OCI-LY7 (cell line): ENCODE data around the gene HINT2. TPM values are rescaled to one million over a fixed set of nuclear protein-coding genes. Genes with fewer than 3 reads are reported as not detected.

Experiments used
- BruUV-seq: library from RNA; stranded (reverse); fragments of 400-500 nt; replicated peaks from 2 replicates; lab custom pipeline; 2021; lab: Mats Ljungman, UMichigan
- CTCF ChIA-PET: fragments of 300-600 bp; sonication (Branson Sonifier 250); formaldehyde crosslinking; loops from one replicate; lab custom pipeline; 2022; ENCODE audit warnings: antibody characterized with exemption; ENCODE audit not compliant: unreplicated experiment; lab: Charles Lee
- POLR2A ChIA-PET: fragments of 300-600 bp; sonication (Branson Sonifier 250); formaldehyde crosslinking; loops from one replicate; lab custom pipeline; 2022; ENCODE audit warnings: antibody characterized with exemption; lab: Charles Lee
- DNase-seq: peaks from one replicate; pipeline ENCODE4 v3.0.0-alpha.2; 2015; ENCODE audit warnings: low spot score
- H2AFZ ChIP-seq: fragments of 200-600 bp; sonication (generic), shearing (Covaris generic); 2 replicates; pipeline ENCODE4 v1.6.1; 2014; ENCODE audit warnings: mild to moderate bottlenecking, antibody characterized with exemption, low read length, moderate library complexity
- H3K27ac ChIP-seq: fragments of 200-600 bp; sonication (generic); 2 replicates; pipeline ENCODE4 v1.5.1; 2014; ENCODE audit warnings: mixed run types, low read depth, mild to moderate bottlenecking, moderate library complexity, low read length, inconsistent platforms; ENCODE audit not compliant: poor library complexity, severe bottlenecking
- H3K36me3 ChIP-seq: fragments of 200-600 bp; sonication (generic); 2 replicates; pipeline ENCODE4 v1.6.1; 2014; ENCODE audit warnings: mild to moderate bottlenecking, antibody characterized with exemption, low read length, moderate library complexity, mixed read lengths; ENCODE audit not compliant: insufficient read depth
- H3K4me1 ChIP-seq: fragments of 200-600 bp; sonication (generic); 2 replicates; pipeline ENCODE4 v1.5.1; 2014; ENCODE audit warnings: mild to moderate bottlenecking, low read length; ENCODE audit not compliant: insufficient read depth, poor library complexity, severe bottlenecking
- H3K4me2 ChIP-seq: fragments of 200-600 bp; sonication (generic); 2 replicates; pipeline ENCODE4 v1.6.1; 2014; ENCODE audit warnings: mild to moderate bottlenecking, low read length
- H3K4me3 ChIP-seq: fragments of 200-600 bp; sonication (generic); 2 replicates; pipeline ENCODE4 v1.5.1; 2014; ENCODE audit warnings: mild to moderate bottlenecking, low read depth, low read length; ENCODE audit not compliant: poor library complexity, severe bottlenecking
- H3K79me2 ChIP-seq: fragments of 200-600 bp; sonication (generic); 2 replicates; pipeline ENCODE4 v1.6.1; 2016; ENCODE audit warnings: low read depth, mild to moderate bottlenecking, low read length, moderate library complexity, mixed read lengths; ENCODE audit not compliant: insufficient read depth
- H3K9me2 ChIP-seq: fragments of 200-600 bp; sonication (generic); 2 replicates; pipeline ENCODE4 v1.6.1; 2016; ENCODE audit warnings: mild to moderate bottlenecking, low read length, mixed read lengths; ENCODE audit not compliant: insufficient read depth
- H3K9me3 ChIP-seq: fragments of 200-600 bp; sonication (generic); 2 replicates; pipeline ENCODE4 v1.6.1; 2014; ENCODE audit warnings: mild to moderate bottlenecking, mixed run types, low read length, mixed read lengths
- H4K20me1 ChIP-seq: fragments of 200-600 bp; sonication (generic); 2 replicates; pipeline ENCODE4 v1.6.1; 2014; ENCODE audit warnings: mild to moderate bottlenecking, antibody characterized with exemption, low read length, moderate library complexity, mixed read lengths; ENCODE audit not compliant: insufficient read depth
- EZH2phosphoT487 ChIP-seq: fragments of 200-600 bp; sonication (generic); IDR thresholded peaks from 2 replicates; pipeline ENCODE4 v1.6.1; 2018; ENCODE audit warnings: low read depth, borderline replicate concordance, mild to moderate bottlenecking, mixed run types, antibody characterized with exemption, low read length, moderate library complexity, mixed read lengths
- intact Hi-C: fragments of 100-400 bp; cut with micrococcal nuclease; formaldehyde crosslinking; loops from one replicate; pipeline ENCODE4 v1.10.0; 2022; ENCODE audit not compliant: unreplicated experiment
- total RNA-seq, 2 experiments: library from RNA; depleted of rRNA in 1 of 2; stranded (reverse); fragments of >200 nt in 1 of 2; shearing (Covaris generic) in 1 of 2; gene quantifications; 2 replicates each; pipeline ENCODE4 v1.2.3, GENCODE V29; 2014 to 2022
- TF ChIP-seq, protein P1 (sequence below): fragments of 200-600 bp; sonication (generic); conservative IDR thresholded peaks from 2 replicates; pipeline ENCODE4 v1.5.1; 2014; ENCODE audit warnings: mild to moderate bottlenecking, antibody characterized with exemption, low read length, moderate library complexity, mixed read lengths

The HINT2 gene
- total RNA-seq, 2 experiments from 2014 or later = 82.5 to 84.5 TPM

DNA sequence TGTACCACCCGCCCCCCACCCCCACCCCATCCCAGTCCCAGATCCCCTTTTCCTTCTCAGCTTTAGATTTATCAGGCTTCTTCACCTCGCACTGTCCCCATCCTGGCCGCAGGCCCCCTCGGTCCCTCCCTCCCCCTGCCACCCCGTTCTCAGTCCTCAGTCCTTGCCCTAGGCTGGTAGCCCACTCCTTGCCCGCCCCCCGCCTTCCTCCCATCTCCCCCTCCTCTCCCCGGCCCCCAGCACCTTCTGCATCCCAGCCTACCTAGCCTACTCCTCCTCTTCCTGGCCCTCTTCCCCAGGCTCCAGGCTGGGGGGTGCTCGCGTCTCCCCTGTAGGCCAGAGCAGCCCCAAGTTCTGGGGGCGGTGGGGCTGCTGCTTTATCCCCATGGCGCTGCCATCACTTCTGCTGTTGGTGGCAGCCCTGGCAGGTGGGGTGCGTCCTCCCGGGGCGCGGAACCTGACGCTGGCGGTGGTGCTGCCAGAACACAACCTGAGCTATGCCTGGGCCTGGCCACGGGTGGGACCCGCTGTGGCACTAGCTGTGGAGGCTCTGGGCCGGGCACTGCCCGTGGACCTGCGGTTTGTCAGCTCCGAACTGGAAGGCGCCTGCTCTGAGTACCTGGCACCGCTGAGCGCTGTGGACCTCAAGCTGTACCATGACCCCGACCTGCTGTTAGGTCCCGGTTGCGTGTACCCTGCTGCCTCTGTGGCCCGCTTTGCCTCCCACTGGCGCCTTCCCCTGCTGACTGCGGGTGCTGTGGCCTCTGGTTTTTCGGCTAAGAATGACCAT is 22.6 kb downstream of the HINT2 start:
- POLR2A ChIA-PET = interaction anchor here (2.0 kb wide), 1 partner anchor 16 kb away, joined by 4 read pairs; no protein-coding TSS in a partner anchor
- no peaks in the 10 kb centered on the region for H4K20me1 ChIP-seq
- no peak overlapping the region for H2AFZ ChIP-seq
- H3K9me3 ChIP-seq = no peaks in the 10 kb centered on the region
- TF ChIP-seq EZH2phosphoT487 = no peak
- TF ChIP-seq, protein P1, sequence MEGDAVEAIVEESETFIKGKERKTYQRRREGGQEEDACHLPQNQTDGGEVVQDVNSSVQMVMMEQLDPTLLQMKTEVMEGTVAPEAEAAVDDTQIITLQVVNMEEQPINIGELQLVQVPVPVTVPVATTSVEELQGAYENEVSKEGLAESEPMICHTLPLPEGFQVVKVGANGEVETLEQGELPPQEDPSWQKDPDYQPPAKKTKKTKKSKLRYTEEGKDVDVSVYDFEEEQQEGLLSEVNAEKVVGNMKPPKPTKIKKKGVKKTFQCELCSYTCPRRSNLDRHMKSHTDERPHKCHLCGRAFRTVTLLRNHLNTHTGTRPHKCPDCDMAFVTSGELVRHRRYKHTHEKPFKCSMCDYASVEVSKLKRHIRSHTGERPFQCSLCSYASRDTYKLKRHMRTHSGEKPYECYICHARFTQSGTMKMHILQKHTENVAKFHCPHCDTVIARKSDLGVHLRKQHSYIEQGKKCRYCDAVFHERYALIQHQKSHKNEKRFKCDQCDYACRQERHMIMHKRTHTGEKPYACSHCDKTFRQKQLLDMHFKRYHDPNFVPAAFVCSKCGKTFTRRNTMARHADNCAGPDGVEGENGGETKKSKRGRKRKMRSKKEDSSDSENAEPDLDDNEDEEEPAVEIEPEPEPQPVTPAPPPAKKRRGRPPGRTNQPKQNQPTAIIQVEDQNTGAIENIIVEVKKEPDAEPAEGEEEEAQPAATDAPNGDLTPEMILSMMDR = no peak
- H3K36me3 ChIP-seq = no peaks in the 10 kb centered on the region; the same call in 1 of the 2 replicates
- H3K4me1 ChIP-seq = peaks cover 9% of the 10 kb centered on the region
- no peaks in the 10 kb centered on the region for H3K9me2 ChIP-seq
- H3K4me3 ChIP-seq = no peak overlapping the region
- H3K27ac ChIP-seq = no peak overlapping the region
- no TSS peak for BruUV-seq
- H3K4me2 ChIP-seq = no peak overlapping the region
- intact Hi-C loops = loop anchor here (10.0 kb wide), 1 partner anchor 233 kb away; no protein-coding TSS in a partner anchor
- CTCF ChIA-PET = interaction anchor here (1.1 to 1.4 kb wide), 2 partner anchors 34 to 43 kb away, joined by 3 read pairs; no protein-coding TSS in a partner anchor
- no peaks in the 10 kb centered on the region for H3K79me2 ChIP-seq
- DNase-seq = no peak

DNA sequence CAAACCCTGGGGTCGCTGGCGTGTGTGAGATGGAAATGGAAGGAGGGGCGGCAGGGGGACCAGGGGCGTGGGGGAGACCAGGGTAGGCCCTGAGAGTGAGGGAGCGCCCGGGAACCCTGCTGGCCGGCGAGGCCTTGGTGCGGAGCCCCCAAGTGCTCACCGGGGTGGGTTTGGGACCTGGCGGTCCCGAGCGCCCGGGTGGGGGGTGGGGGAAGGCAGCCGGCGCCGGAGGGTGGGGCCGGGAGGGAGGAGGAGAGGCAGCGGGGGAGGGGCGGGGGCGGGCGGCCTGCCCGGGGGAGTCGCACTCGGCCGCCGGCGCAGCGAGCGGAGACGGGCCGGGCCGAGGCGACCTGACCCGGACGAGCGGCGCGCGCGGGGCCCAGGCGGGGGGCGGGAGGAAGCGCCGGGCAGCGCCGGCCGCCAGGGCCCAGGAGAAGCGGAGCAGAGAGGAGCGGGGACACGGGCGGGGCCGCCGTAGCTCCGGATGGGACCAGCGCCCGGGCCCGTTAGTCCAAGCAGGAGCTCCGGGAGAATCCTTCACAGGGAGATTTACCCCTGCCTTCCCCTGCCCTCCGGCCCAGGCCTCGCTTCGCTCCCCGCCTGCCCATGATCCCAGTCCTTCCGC is 23.4 kb downstream of the HINT2 start, which contains the start of gene NPR2:
NPR2 (plus strand) TSS at position 295 of the 625 bp plus-strand sequence. CDS start 818 bp downstream, outside the sequence.
- Histone ChIP-seq H3K9me3 (no peaks in the 10 kb centered on the region), H4K20me1 (no peaks in the 10 kb centered on the region), H3K9me2 (no peaks in the 10 kb centered on the region), H3K4me1 (peaks cover 9% of the 10 kb centered on the region), H3K36me3 (peaks cover 2% of the 10 kb centered on the region; the same call in 1 of the 2 replicates), H3K4me3 (no peak within 1 kb of the TSS), H3K27ac (no peak within 1 kb of the TSS), H3K4me2 (no peak within 1 kb of the TSS), H3K79me2 (no peaks in the 10 kb centered on the region), H2AFZ (no peak within 1 kb of the TSS)
- TF ChIP-seq, protein P1 = no peak
- TF ChIP-seq EZH2phosphoT487 = no peak
- BruUV-seq = no TSS peak
- CTCF ChIA-PET = no interaction called here
- POLR2A ChIA-PET = interaction anchor here (2.0 kb wide), 1 partner anchor 15 kb away, joined by 4 read pairs; no protein-coding TSS in a partner anchor
- intact Hi-C loops = loop anchor here (10.0 kb wide), 1 partner anchor 233 kb away; no protein-coding TSS in a partner anchor
- DNase-seq = no peak
